H4 (cell line): Measurements from ENCODE around the gene CROT. TPM values are rescaled to one million over a fixed set of nuclear protein-coding genes. Genes with fewer than 3 reads are reported as not detected.

Experiments
- DNase-seq: peaks from one replicate; pipeline ENCODE4 v3.0.0-alpha.2; 2015; ENCODE audit warnings: low spot score
- total RNA-seq: library from RNA; depleted of rRNA; stranded (reverse); fragments of >200 nt; shearing (Covaris generic); gene quantifications from 2 replicates; pipeline ENCODE4 v1.2.3, GENCODE V29; 2014

The CROT gene
- total RNA-seq, 1 experiment from 2014 or later: 30.0 TPM

- no peak for DNase-seq
Observed at GRCh38 chr7:87341441-87341840, 4.0 kb upstream of the CROT start.

GRCh38 chr7:87342231-87342630 is 3.2 kb upstream of the CROT start:
- DNase-seq: no peak

DNA sequence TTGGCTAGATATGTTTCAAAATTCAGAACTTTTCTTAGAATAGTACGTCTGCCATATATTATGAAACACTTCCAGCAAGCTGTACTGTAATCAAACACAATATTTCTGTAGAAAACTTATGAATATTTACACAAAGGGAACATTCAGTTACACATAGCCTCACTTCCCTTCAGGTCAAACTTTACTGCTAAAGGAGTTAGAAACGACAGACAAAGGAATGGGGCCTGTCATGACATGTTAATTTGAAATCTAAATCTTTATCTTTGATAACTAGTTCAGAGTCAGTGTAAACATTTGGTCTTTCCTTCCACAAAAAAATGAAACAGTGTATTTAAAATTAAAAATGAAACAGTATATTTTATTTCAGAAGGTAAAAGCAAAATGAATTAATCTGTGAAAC is 1.0 kb upstream of the CROT start:
- DNase-seq: no peak

- DNase-seq: peak; percentile 11
Observed at GRCh38 chr7:87345962-87346371, 503 bp downstream of the CROT start.

- no peak for DNase-seq
Observed at GRCh38 chr7:87347207-87347606, 1.7 kb downstream of the CROT start.

GRCh38 chr7:87347664-87348063 is 2.2 kb downstream of the CROT start:
- DNase-seq: no peak

GRCh38 chr7:87354749-87355148 is 9.3 kb downstream of the CROT start:
- DNase-seq: no peak

DNA sequence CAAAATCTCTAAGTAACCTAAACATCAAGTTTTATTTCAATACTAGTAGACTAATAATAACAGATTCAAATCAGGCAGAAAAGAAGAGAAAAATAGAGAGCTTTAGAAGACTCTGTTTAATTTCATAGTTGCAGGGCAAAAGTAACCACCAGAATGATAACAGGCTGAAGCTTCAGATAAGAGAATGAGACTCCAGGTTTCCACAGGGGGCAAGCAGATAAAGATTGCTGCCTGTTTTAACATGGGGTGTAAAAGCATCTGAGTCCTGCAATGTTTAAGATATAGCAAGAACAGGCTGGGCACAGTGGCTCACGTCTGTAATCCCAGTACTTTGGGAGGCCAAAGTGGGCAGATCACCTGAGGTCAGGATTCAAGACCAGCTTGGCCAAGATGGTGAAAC is 11.0 kb downstream of the CROT start:
- no peak for DNase-seq

DNA sequence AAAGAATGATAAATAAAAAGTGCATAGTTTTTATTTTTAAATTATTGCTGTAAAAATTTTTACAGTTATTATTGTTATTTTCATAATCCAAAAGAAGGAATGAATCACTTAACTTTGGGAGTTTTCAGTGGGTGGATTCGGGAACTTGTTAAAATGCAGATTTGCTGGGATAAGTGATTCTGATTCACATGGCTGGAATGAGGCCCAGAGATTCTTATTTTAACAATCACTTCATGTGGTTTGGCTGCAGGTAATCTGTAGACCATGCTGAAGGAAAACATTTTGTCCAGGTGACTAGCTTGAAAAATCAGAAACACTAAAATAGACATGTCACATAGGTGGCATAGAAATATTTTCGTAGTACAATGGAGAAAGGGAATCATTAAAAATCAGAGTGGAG is 13.9 kb downstream of the CROT start:
- DNase-seq: no peak

GRCh38 chr7:87361320-87361719 is 15.9 kb downstream of the CROT start:
- no peak for DNase-seq

DNA sequence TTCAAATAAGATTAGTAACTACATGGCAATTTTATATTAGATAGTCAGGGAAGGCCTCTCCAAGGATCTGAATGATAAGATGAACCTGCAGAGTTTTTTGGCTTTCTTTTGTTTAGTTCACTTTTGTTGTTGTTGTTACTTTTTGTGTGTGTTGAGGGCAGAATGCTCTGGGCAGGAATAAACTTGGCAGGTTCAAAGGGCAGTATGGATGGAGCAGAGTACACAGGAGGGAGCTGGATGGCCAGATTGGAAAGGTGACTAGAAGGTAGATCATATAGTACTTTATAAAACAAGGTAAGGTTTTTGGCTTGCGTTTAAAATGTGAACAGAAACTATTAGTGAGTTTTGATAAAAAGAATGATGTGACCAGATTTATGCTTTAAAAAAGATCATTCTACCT is 17.9 kb downstream of the CROT start:
- DNase-seq: no peak

- no peak for DNase-seq
Observed at GRCh38 chr7:87364246-87364645, 18.8 kb downstream of the CROT start.

- DNase-seq: no peak
Observed at GRCh38 chr7:87369216-87369615, 23.8 kb downstream of the CROT start.

DNA sequence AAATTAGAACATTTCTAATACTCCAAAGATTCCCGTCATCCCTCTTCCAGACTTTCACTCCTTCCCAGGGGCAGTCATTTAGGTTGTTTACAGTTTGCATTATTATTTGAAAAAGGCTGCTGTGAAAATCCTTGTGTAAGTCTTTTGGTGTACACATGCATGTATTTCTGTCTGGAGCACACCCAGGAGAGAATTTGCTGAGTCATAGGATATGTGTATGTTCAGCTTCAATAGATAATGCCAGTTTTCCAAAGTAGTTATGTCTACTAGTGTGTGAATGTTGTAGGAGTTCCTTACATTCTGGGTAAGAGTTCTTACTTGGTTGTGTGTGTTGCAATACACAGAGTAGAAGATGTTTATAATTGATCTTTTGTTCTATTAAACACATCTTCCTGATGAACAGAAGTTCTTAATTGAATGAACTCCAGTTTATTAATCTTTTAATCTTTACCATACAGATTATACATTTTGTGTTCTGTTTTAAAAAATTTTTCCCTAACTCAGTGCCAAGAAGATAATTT is 25.3 kb downstream of the CROT start:
- DNase-seq: peak; percentile 55

GRCh38 chr7:87375662-87376435 is 30.4 kb downstream of the CROT start:
- DNase-seq: no peak

DNA sequence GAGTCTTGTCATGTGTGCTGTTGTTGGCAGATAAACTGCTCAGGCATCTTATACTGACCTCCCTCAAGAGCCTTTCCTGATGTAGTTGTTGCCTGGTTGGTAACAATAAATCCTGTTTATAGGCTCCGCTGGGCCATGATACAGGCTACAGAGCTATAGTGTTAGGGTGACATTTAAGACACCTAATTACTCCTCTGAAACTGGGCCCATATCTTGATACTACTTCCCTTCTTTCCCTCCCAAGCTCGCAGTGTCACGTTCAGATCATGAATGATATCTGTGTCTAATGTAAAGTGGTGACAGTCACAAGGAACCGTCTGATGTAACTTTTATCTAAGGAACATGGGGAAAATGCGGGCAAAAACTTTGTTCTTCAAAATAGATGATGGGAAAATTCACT is 35.4 kb downstream of the CROT start:
- no peak for DNase-seq

GRCh38 chr7:87391020-87391701 is 45.7 kb downstream of the CROT start:
- no peak for DNase-seq

GRCh38 chr7:87395442-87396020 is 50.1 kb downstream of the CROT start:
- no peak for DNase-seq

- DNase-seq: no peak
Observed at GRCh38 chr7:87398446-87398845, 53.0 kb downstream of the CROT start.

DNA sequence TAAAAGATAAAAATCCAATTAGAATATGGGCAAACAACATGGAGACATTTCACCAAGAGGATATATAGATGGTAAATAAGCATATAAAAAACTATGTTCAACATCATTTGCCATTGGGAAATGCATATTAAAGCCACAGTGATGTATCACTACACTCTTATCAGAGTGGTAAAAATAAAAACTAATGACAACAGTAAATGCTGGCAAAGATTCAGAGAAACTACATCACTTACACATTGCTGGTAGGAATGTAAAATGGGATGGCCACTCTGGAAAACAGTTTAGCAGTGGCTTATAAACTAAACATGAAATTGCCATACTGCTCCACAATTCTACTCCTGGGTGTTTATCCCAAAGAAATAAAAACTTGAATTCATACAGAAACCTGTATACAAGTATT is 59.2 kb downstream of the CROT start:
- DNase-seq: no peak

- DNase-seq: no peak
Observed at GRCh38 chr7:87411186-87411585, 65.7 kb downstream of the CROT start.

GRCh38 chr7:87413029-87413428 is 67.6 kb downstream of the CROT start:
- DNase-seq: peak; percentile 33
